ENCODE data around the gene CYP21A2.
A peak's percentile ranks its signal among the peaks of the same experiment; 100 is the strongest.

Gene CYP21A2

GRCh38 chr6:32086661-32087573 lies 48.7 kb downstream of the CYP21A2 start:
- peaks cover 0 to 60% (median 22%) of the 10 kb centered on the region in 5 donors for H3K36me3 ChIP-seq (ENCODE audit: control insufficient read depth in 5 of 5, insufficient read depth in 5 of 5, low read length in 5 of 5)
- H3K27ac ChIP-seq (ENCODE audit: low read depth, low read length) = peak overlapping the region; percentile 9
- H3K27me3 ChIP-seq (ENCODE audit: control insufficient read depth in 5 of 5, insufficient read depth in 4 of 5, low read length in 5 of 5) = peaks cover 0 to 28% (median 10%) of the 10 kb centered on the region in 5 donors
- peaks cover 2 to 34% (median 18%) of the 10 kb centered on the region in 5 donors for H3K4me1 ChIP-seq (ENCODE audit: control insufficient read depth in 5 of 5, insufficient read depth in 5 of 5, low read length in 5 of 5)
- no peak overlapping the region for H3K9ac ChIP-seq (ENCODE audit: low read length in 5 of 5)
- no peaks in the 10 kb centered on the region for H3K9me3 ChIP-seq (ENCODE audit: control insufficient read depth in 5 of 5, low read length in 5 of 5)
- peak overlapping the region in 2 of 5 donors; percentile 14 to 27 for H3K4me3 ChIP-seq (ENCODE audit: low read depth in 1 of 5, low read length in 5 of 5)

DNA sequence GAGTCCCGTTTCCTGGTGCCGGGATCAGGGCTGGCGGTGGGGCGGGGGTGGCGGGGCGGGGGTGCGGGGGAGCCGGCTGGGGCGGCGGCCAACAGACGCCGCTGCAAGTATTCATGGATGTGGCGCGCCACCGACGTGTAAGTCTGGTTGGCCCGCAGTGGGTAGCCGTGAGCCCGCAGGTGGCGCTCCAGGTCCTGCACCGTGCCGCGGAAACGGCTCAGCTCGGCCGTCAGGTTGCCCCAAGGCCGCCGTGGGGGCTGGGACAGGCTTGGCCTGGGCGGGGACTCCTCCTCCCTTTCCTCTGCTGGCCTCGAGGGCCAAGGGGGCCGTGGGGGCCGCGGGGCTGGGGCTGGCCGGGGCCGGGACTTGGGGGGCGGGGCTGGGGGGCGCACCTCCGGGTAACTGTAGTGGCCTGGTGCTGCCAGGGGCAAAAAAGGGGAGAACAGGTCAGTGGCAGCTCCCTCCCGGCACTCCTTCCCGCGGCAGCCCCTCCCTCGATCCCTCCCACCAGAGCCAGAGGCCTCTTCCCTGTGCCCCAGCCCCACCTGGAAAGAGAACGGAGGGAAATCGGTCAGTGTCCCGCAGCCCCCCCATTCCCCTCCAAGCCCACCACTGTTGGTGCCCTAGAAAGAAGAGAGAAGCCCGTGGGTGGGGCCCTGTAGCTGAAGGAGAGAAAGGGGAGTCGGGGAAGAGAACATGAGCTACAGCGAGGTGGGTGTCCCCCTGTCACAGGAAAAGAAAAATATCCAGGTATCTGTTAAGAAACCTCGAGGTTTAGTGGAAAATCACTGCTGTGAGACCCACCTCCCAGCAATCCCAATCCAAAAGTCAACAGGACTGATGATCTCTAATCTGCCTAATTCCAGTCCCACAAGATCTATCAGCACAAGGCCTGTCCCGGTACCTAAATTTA lies 49.6 kb downstream of the CYP21A2 start:
- peaks cover 0 to 33% (median 14%) of the 10 kb centered on the region in 5 donors for H3K4me1 ChIP-seq (ENCODE audit: control insufficient read depth in 5 of 5, insufficient read depth in 5 of 5, low read length in 5 of 5)
- no peak overlapping the region for H3K4me3 ChIP-seq (ENCODE audit: low read depth in 1 of 5, low read length in 5 of 5)

DNA sequence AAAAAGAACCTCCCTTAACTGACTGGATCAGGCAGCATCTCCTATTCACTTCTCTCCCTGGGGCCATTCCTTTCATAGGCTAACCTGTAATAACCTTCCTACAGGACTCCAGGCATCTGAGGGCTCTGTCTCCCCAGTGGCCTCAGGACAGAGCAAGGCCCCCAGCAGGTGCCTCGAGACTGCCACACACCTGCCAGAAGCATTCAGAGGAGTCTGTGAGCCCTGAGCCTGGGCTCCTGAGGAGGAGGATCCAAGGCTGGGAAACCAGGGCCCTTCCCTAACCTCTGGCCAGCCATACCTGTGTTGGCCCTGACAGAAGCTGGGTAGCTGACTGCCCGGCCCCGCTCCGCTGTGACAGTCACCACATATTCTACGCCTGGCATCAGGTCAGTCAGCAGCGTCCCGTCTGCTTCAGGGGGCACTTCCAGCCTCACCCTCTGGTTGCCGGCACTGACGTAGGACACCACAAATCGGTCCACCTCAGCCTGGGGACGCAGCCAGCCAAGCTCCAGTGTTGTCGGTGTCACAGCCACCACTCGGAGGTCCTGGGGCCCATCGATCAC lies 50.4 kb downstream of the CYP21A2 start:
- no peak overlapping the region for H3K9ac ChIP-seq (ENCODE audit: low read length in 5 of 5)
- H3K9me3 ChIP-seq (ENCODE audit: control insufficient read depth in 5 of 5, low read length in 5 of 5) = no peaks in the 10 kb centered on the region
- no peak overlapping the region for H3K4me3 ChIP-seq (ENCODE audit: low read depth in 1 of 5, low read length in 5 of 5)
- peaks cover 0 to 53% (median 10%) of the 10 kb centered on the region in 5 donors for H3K36me3 ChIP-seq (ENCODE audit: control insufficient read depth in 5 of 5, insufficient read depth in 5 of 5, low read length in 5 of 5)
- H3K4me1 ChIP-seq (ENCODE audit: control insufficient read depth in 5 of 5, insufficient read depth in 5 of 5, low read length in 5 of 5) = peaks cover 0 to 36% (median 16%) of the 10 kb centered on the region in 5 donors
- peaks cover 0 to 25% (median 10%) of the 10 kb centered on the region in 5 donors for H3K27me3 ChIP-seq (ENCODE audit: control insufficient read depth in 5 of 5, insufficient read depth in 4 of 5, low read length in 5 of 5)
- H3K27ac ChIP-seq (ENCODE audit: low read depth, low read length) = peak overlapping the region; percentile 37

More for the DNA sequence above, 49.6 kb downstream of the CYP21A2 start:
- Histone ChIP-seq H3K27me3 (ENCODE audit: control insufficient read depth in 5 of 5, insufficient read depth in 4 of 5, low read length in 5 of 5) (peaks cover 0 to 25% (median 10%) of the 10 kb centered on the region in 5 donors), H3K9me3 (ENCODE audit: control insufficient read depth in 5 of 5, low read length in 5 of 5) (no peaks in the 10 kb centered on the region), H3K9ac (ENCODE audit: low read length in 5 of 5) (no peak overlapping the region), H3K36me3 (ENCODE audit: control insufficient read depth in 5 of 5, insufficient read depth in 5 of 5, low read length in 5 of 5) (peaks cover 0 to 58% (median 13%) of the 10 kb centered on the region in 5 donors), H3K27ac (ENCODE audit: low read depth, low read length) (peak overlapping the region; percentile 37)

- no peaks in the 10 kb centered on the region for H3K9me3 ChIP-seq (ENCODE audit: control insufficient read depth in 5 of 5, low read length in 5 of 5)
- peaks cover 0 to 46% (median 6%) of the 10 kb centered on the region in 5 donors for H3K36me3 ChIP-seq (ENCODE audit: control insufficient read depth in 5 of 5, insufficient read depth in 5 of 5, low read length in 5 of 5)
- H3K4me3 ChIP-seq (ENCODE audit: low read depth in 1 of 5, low read length in 5 of 5) = no peak overlapping the region
- no peak overlapping the region for H3K9ac ChIP-seq (ENCODE audit: low read length in 5 of 5)
- H3K4me1 ChIP-seq (ENCODE audit: control insufficient read depth in 5 of 5, insufficient read depth in 5 of 5, low read length in 5 of 5) = peaks cover 0 to 32% (median 18%) of the 10 kb centered on the region in 5 donors
- H3K27me3 ChIP-seq (ENCODE audit: control insufficient read depth in 5 of 5, insufficient read depth in 4 of 5, low read length in 5 of 5) = peaks cover 0 to 25% (median 10%) of the 10 kb centered on the region in 5 donors
- peak overlapping the region; percentile 11 for H3K27ac ChIP-seq (ENCODE audit: low read depth, low read length)
Observed at GRCh38 chr6:32089082-32089828, 51.0 kb downstream of the CYP21A2 start.

All from subcutaneous abdominal adipose tissue (tissue), 5 donors.